Limb (tissue), 2 donors: ENCODE data around the gene DHRS11.

Experiments used
- DNase-seq, 2 donors: peaks; one replicate each; pipeline ENCODE4 v3.0.0-alpha.2; 2016; ENCODE audit errors: extremely low spot score in 2 of 2

The DHRS11 gene

DNA sequence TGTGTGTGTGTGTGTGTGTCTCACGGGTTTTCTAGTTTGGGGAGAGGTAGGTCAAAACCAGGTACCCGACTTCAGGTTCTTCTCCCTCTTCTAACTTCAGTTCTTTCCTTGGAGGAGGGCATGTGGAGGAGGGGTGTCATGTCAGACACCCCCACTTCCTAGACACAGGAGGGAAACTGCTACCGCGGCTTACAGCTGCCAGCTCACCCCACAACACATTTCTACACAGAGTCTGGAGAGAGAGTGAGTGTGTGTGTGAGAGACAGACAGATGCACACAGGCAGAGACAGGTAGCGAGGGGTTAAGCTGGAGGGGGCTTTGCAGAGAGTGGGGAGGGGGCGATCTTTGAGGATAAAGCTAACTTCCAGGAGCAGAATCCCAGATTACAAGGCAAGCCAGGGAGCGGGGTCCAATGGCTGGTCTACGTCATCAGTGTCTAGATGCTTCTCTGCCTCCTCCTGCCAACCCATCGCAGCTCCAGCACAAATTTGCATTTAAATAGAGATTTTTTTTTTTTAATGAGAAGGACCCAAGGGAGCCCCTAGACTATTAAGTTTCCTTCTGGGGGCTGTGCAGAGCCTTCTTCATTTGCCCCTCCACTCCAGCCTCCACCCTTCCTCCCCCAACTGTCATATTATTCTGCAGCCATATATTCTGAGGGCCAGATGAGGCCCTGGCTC, 58.6 kb downstream of the DHRS11 start:
- no peak for DNase-seq
